Stimulated activated CD4-positive, alpha-beta T cell treated with anti-CD3 and anti-CD28 coated beads, Interleukin-4, amount 100 ng/mL, for 4 hours (primary cell): ENCODE data around the gene PTAR1.
"Not testable (repeated sequence)": the region's sequence is repeated elsewhere in the genome, so short reads cannot be mapped to it uniquely, and the experiment has no call there.

Experiments used
- DNase-seq, 2 experiments: peaks; one replicate each; pipeline ENCODE4 v3.0.0-alpha.2; 2020

The PTAR1 gene, protein sequence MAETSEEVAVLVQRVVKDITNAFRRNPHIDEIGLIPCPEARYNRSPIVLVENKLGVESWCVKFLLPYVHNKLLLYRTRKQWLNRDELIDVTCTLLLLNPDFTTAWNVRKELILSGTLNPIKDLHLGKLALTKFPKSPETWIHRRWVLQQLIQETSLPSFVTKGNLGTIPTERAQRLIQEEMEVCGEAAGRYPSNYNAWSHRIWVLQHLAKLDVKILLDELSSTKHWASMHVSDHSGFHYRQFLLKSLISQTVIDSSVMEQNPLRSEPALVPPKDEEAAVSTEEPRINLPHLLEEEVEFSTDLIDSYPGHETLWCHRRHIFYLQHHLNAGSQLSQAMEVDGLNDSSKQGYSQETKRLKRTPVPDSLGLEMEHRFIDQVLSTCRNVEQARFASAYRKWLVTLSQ

DNA sequence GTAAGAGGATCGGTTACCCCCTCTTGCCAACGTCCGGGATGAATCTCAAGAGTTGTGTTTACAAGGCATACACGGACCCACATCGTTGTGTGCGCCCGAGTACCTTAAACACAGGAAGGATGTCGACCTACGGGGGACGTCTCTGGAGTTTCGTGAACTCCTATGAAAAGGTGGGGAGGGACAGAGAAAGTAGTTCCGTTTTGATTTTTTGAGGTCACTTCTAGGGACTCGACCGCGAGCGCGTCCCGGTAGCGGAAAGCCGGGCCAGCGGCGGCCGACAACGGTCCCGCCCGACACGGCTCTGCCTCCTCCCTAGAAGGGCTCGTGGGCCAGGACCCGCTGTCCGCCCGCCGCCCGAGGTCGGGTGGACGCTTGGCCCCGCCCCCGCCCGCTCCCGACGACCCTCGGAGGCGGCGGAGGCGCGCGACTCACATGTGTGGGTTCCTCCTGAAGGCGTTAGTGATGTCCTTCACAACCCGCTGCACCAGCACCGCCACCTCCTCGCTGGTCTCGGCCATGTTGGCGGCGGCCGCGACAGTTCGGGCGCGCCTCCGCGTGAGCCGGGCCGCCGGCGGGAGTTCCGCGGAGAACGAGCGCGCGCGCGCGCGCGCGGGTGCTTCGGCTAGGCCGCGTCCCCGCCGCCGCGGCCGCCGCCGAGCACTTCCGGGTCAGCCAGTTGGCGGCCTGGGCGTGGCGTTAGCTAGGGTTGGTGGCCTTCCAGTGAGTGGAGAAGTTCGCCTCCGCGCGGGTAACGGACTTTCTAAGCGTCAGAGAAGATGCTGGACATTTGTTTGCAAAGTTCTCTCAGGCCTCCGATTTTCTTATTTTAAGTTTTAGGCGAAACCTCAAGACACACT lies at the start of gene PTAR1:
TSS of gene PTAR1 (minus strand) at position 591 of the 857 bp plus-strand sequence. CDS start at position 518, 73 bp downstream.
- peak; percentile 87 to 91 for DNase-seq

GRCh38 chr9:69809304-69809863 lies 49.6 kb upstream of the PTAR1 start:
- DNase-seq = no peak

DNA sequence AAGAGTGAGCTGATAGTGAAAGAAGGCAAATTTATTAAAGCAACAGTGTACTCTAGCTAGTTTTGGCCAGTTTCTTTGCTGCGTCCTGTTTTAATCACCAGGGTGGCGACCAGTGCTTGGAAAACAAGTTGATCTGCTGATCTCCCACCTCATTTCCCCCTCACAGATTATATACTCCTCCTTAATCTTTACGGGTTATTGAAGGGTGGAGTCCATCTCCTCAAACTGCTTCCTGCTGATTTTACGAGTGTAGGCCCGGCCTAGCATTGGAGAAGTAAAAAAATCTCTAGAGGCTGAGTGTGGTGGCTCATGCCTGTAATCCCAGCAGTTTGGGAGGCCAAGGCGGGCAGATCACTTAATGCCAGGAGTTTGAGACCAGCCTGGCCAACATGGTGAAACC lies 46.8 kb upstream of the PTAR1 start:
- no peak for DNase-seq

DNA sequence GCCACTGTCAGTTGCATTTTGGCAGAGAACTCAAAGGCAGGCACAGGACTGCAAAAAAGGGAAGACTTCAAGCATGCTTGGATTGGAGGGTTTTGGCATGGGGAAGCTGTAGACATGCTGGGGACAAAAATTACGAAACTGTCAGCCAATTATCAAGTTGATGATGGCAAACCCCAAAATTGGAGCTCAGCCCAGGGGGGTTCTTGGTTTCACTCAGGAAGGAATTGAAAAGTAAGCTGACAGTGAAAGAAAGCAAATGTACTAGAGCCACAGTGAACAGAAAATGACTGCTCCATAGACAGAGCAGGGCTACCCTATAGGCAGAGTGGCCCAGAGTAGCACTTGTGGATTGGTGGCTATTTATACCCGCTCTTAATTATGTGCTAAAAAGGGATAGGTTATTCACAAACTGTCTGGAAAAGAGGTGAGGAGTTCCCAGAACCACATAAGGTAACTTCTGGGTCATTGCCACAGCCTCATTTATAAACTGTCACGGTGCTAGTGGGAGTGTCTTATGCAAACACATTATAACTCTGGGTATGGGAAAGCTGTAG lies 46.2 kb upstream of the PTAR1 start:
- DNase-seq = no peak

GRCh38 chr9:69801989-69802388 lies 42.2 kb upstream of the PTAR1 start:
- no peak for DNase-seq

DNA sequence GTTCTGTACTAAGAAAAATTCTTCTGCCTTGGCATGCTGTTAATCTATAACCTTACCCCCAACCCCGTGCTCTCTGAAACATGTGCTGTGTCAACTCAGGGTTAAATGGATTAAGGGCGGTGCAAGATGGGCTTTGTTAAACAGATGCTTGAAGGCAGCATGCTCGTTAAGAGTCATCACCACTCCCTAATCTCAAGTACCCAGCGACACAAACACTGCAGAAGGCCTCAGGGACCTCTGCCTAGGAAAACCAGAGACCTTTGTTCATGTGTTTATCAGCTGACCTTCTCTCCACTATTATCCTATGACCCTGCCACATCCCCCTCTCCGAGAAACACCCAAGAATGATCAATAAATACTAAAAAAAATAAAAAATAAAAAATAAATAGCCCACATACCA lies 40.2 kb upstream of the PTAR1 start:
- not testable (repeated sequence) for DNase-seq

DNA sequence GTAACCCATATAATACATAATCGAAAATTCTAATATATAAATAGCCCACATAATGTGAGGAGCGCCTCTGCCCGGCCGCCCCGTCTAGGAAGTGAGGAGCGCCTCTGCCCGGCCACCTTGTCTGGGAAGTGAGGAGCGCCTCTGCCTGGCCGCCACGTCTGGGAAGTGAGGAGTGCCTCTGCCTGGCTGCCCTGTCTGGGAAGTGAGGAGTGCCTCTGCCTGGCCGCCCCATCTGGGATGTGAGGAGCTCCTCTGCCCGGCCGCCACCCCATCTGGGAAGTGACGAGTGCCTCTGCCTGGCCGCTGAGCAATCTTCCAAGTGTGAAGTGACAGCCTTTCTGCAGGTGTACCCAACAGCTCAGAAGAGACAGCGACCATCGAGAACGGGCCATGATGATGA lies 39.7 kb upstream of the PTAR1 start:
- not testable (repeated sequence) for DNase-seq

DNA sequence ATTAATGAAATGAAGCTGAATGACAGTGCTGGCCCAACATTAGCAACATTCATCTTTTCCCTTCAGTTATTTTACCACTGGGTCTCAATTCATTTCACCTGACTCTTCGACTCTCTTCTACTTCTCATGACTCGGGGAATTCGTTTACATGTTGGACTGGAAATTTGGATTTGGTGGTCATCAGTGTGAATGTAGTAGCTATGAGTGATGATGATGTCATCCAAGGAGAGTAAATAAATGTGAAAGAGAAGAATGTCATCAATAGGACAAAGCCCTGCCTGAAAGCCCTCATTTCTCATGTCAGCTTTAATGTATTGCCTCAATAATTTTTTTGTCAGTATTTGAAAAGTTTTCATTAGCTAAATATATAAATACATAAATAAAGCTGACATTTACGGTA lies 38.9 kb upstream of the PTAR1 start:
- DNase-seq = no peak

- DNase-seq = no peak
Observed at GRCh38 chr9:69797675-69798074, 37.9 kb upstream of the PTAR1 start.

GRCh38 chr9:69794356-69794755 lies 34.5 kb upstream of the PTAR1 start:
- no peak for DNase-seq

DNA sequence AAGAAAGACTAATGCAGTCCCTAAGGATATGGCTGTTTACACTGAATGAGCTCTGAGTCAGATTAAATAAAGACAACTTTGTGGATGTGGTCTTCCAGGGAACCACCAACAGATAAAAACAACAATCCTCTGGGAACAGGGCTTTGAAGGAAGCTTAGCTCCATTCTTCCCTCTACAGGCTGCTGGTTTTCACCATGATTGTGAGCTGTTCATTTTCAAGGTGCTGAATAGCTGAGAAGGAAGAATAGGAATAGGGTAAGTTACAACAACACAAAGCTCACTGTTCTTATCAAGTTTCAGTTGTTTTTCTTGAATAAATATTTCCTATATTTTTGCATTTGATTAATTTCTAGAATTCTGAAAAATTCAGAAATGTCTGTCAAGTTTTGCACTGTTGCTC lies 25.9 kb upstream of the PTAR1 start:
- no peak for DNase-seq

DNA sequence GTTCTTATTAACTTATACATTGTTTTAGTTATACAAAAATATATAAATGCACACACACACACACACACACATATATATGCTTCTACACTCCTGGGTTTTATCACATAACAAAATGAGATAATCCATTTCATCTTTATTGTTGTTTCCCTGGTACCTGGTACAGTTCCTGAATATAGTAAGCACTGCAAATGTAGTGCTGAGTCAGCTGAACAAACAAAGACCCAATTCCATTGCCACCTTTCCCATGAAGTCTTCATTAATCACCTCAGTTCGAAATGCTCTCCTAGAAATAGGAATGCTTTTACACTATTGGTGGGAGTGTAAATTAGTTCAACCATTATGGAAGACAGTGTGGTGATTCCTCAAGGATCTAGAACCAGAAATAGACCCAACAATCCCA lies 13.4 kb upstream of the PTAR1 start:
- no peak for DNase-seq

- no peak for DNase-seq
Observed at GRCh38 chr9:69771775-69772418, 12.1 kb upstream of the PTAR1 start.

GRCh38 chr9:69768716-69769115 lies 8.9 kb upstream of the PTAR1 start:
- no peak for DNase-seq

GRCh38 chr9:69768101-69768500 lies 8.3 kb upstream of the PTAR1 start:
- DNase-seq = no peak

- DNase-seq = not testable (repeated sequence)
Observed at GRCh38 chr9:69763862-69764261, 4.1 kb upstream of the PTAR1 start.

DNA sequence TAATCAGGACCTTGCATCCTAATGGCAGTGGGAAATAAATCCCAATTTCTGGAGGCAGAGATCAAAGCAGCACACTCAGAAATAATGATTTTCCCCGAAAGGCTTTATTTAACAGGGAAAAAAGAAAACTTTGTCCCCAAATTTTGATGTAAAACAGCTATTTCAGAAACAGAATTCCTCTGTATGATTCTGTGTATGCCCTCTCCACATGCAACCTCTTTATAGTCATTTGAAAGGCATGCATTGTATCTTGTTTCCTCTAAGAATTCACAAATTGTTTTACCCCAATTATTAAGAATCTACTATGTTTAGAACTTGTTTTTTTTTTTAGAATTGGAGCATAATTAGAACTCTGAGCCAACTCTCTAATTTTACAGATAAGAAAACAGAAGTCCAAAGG lies 2.7 kb upstream of the PTAR1 start:
- DNase-seq = no peak

DNA sequence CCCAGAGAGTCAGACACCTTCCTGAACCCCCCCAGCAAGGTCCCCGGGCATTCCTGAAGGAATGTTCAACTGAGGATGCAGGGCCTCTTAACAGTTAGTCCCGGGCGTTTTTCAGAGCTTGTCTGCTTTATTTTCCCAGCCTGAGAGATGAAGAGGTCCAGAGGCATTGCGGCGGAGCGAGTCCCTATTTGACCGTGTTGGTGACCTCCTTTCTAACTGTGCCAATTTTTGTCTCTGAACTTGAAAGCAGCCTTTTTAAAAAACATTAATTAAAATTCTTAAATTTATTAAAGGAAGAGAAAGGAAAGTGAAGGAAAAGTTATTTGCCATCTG lies 433 bp upstream of the PTAR1 start:
- no peak for DNase-seq

GRCh38 chr9:69759021-69759420 lies 790 bp downstream of the PTAR1 start:
- DNase-seq = no peak

- DNase-seq = no peak
Observed at GRCh38 chr9:69757996-69758675, 1.7 kb downstream of the PTAR1 start.

DNA sequence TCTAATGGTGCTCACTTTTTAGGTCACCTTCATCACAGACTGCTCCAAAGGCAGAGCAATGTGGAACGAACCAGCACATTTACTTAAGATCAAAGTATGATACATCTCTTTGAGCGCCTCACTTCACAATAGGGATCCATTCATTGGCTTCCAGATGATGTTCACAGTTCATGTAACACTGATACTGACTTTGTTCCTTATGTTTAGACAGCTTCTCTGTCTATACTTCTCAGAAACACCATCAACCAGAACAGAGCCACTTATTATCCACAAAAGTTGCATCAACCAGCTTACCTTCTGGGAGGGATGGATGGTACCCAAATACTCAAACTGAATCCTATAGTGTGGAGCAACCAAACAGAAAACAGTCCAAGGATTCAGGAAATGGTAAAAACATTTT lies 4.6 kb downstream of the PTAR1 start:
- no peak for DNase-seq

DNA sequence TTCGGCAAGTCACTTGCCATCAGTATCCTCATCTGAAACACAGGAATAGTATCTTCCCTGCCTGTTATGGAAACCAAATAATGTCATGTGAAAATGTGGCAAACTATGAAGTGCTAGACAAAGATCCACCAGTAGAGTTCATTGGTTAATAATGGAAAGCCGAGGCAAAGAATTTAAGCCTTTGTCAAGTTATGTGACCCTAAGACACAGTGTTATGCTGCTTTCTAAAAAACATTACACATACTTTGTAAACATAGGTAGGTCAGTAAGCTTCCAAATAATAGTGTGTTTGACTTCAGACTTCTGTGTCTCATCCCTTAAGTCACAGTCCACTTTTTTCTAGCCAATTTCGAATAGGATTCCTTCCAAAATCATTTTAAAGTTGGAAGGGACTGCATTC lies 6.0 kb downstream of the PTAR1 start:
- DNase-seq = no peak
